Keratinocyte (primary cell): Measurements from ENCODE around the gene ADAM33.

Experiments
- EZH2 ChIP-seq: IDR thresholded peaks from one replicate; pipeline ENCODE4 v1.6.1; 2012; ENCODE audit warnings: inconsistent platforms, mild to moderate bottlenecking, low read length, moderate library complexity
- TF ChIP-seq, protein P1 (sequence below), 3 experiments: IDR thresholded peaks in 1 of 3; conservative IDR thresholded peaks in 1 of 3; optimal IDR thresholded peaks in 1 of 3; 2 replicates in 2 of 3; 3 replicates in 1 of 3; pipeline versions ENCODE3 to v1.5.1; 2011; ENCODE audit warnings: low read length in 3 of 3, mild to moderate bottlenecking in 3 of 3, moderate library complexity in 2 of 3, control low read depth in 1 of 3, inconsistent platforms in 1 of 3; ENCODE audit not compliant: insufficient read depth in 2 of 3; ENCODE audit errors: extremely low read depth in 1 of 3

GRCh38 chr20:3728354-3728753 lies 46.5 kb upstream of the ADAM33 start:
- no peak for TF ChIP-seq EZH2
- TF ChIP-seq, protein P1, sequence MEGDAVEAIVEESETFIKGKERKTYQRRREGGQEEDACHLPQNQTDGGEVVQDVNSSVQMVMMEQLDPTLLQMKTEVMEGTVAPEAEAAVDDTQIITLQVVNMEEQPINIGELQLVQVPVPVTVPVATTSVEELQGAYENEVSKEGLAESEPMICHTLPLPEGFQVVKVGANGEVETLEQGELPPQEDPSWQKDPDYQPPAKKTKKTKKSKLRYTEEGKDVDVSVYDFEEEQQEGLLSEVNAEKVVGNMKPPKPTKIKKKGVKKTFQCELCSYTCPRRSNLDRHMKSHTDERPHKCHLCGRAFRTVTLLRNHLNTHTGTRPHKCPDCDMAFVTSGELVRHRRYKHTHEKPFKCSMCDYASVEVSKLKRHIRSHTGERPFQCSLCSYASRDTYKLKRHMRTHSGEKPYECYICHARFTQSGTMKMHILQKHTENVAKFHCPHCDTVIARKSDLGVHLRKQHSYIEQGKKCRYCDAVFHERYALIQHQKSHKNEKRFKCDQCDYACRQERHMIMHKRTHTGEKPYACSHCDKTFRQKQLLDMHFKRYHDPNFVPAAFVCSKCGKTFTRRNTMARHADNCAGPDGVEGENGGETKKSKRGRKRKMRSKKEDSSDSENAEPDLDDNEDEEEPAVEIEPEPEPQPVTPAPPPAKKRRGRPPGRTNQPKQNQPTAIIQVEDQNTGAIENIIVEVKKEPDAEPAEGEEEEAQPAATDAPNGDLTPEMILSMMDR (optimal IDR thresholded peaks at IDR 0.05 in 1 of 3, IDR thresholded peaks at IDR 0.05 in 1 of 3, conservative IDR thresholded peaks at IDR 0.05 in 1 of 3; ENCODE audit: extremely low read depth in 1 of 3, insufficient read depth in 2 of 3, low read length in 3 of 3): no peak
